Ovary (tissue), 9 donors: ENCODE data around the gene ZNF718. TPM values are rescaled to one million over a fixed set of nuclear protein-coding genes. Genes with fewer than 3 reads are reported as not detected.
"Not testable (repeated sequence)": the region's sequence is repeated elsewhere in the genome, so short reads cannot be mapped to it uniquely, and the experiment has no call there.

Experiments
- DNase-seq, 5 donors: peaks; one replicate each; pipeline ENCODE4 v3.0.0-alpha.2; 2019 to 2020
- H3K27ac ChIP-seq, 2 donors: fragments of 200-600 bp; one replicate each; pipeline versions ENCODE4 v1.5.1 to v1.8.0; 2019 to 2022
- H3K27me3 ChIP-seq: fragments of 200-600 bp; one replicate; pipeline ENCODE4 v1.8.0; 2022
- H3K36me3 ChIP-seq: fragments of 200-600 bp; sonication (generic); one replicate; pipeline ENCODE4 v1.5.1; 2019
- H3K4me1 ChIP-seq: one replicate; pipeline ENCODE4 v1.8.1; 2013; ENCODE audit warnings: mild to moderate bottlenecking, moderate library complexity; ENCODE audit not compliant: insufficient read depth
- H3K4me3 ChIP-seq: fragments of 200-600 bp; sonication (generic); one replicate; pipeline ENCODE4 v1.5.1; 2017
- H3K9me3 ChIP-seq, 2 donors: fragments of 200-600 bp in 1 of 2; sonication (generic) in 1 of 2; one replicate each; pipeline versions ENCODE4 v1.5.1 to v1.8.1; 2013 to 2019; ENCODE audit warnings: mild to moderate bottlenecking in 1 of 2, moderate library complexity in 1 of 2
- CTCF ChIP-seq, 3 donors: fragments of 450-650 bp in 2 of 3; fragments of 200-600 bp in 1 of 3; IDR thresholded peaks; one replicate each; pipeline versions ENCODE4 v1.5.1 to v1.8.0; 2016 to 2022; ENCODE audit warnings: antibody characterized with exemption in 3 of 3, mild to moderate bottlenecking in 1 of 3
- EP300 ChIP-seq: sonication (generic); formaldehyde crosslinking; IDR thresholded peaks from one replicate; pipeline ENCODE4 v1.6.1; 2017; ENCODE audit warnings: antibody characterized with exemption
- POLR2A ChIP-seq: fragments of 450-650 bp; IDR thresholded peaks from one replicate; pipeline ENCODE4 v1.6.1; 2017; ENCODE audit warnings: antibody characterized with exemption, mild to moderate bottlenecking, moderate library complexity
- WGBS, 3 donors: extraction: QIAGEN DNeasy Blood & Tissue Kit in 1 of 3; methylation state at CpG; one replicate each; pipeline versions ENCODE4 v1.1.5 to v1.1.7; 2013 to 2017; 5-methylcytosine and 5-hydroxymethylcytosine counted together
- intact Hi-C, 4 donors: fragments of 100-400 bp; cut with DNase I; formaldehyde crosslinking; loops; one replicate each; pipeline versions ENCODE4 v1.11.0 to v1.15.1; 2022 to 2023
- polyA plus RNA-seq, 2 donors: library from polyadenylated mRNA; stranded (reverse); fragments of 200-250 nt in 1 of 2; fragments of 350-450 nt in 1 of 2; fragmentation: Illumina TruSeq in 1 of 2; extraction: RNeasy Lipid Tissue Mini Kit (QIAGEN cat#74804) in 1 of 2; gene quantifications; one replicate each; pipeline ENCODE4 v1.2.3, GENCODE V29; 2013 to 2014
- total RNA-seq, 7 donors: library from RNA; depleted of rRNA in 2 of 7; stranded (reverse); fragments of >200 nt in 2 of 7; fragmentation: NEBNext Ultra II Directional in 3 of 7; extraction: Animal tissue kit (Norgen Biotek cat#: 25700) in 3 of 7; gene quantifications; one replicate each; pipeline versions ENCODE4 v1.1.0 to v1.2.4, GENCODE V29; 2016 to 2023
- donor health status: DM: no; HTN: no; CAD: no; lungs with moderate emphysema.
- donor health status: DM: no; HTN: no; CAD: no.
- donor health status: Bipolar disorder and iron deficiency.
- donor health status: DM: yes; HTN: yes; CAD: no.
- donor health status: DM: no; HTN: no; CAD: no.
- donor health status: DM: yes; HTN: yes; CAD: no.

Gene ZNF718
- total and polyA plus RNA-seq, 9 donors, result 2.5 to 12.4 (median 7.3) TPM

- TF ChIP-seq POLR2A (no peak), EP300 (no peak), CTCF (IDR thresholded peaks at IDR 0.05) (no peak)
- H3K27ac ChIP-seq, result no peak overlapping the region
- peaks cover 0 to 5% of the 10 kb centered on the region in 2 donors for H3K9me3 ChIP-seq
- H3K4me1 ChIP-seq, result no peaks in the 10 kb centered on the region
- no peaks in the 10 kb centered on the region for H3K36me3 ChIP-seq
- H3K4me3 ChIP-seq, result no peak overlapping the region
- no peaks in the 10 kb centered on the region for H3K27me3 ChIP-seq
- no peak for DNase-seq
- 94 to 96% (median 96%) methylated on average over 3 of the region's 3 CpGs for WGBS, 3 donors
- intact Hi-C loops, result no loop called here
Measured at GRCh38 chr4:200936-201335, 76.6 kb downstream of the ZNF718 start.

- H3K27me3 ChIP-seq, H3K27ac ChIP-seq, H3K4me3 ChIP-seq, intact Hi-C loops, H3K36me3 ChIP-seq, DNase-seq, H3K9me3 ChIP-seq, H3K4me1 ChIP-seq: not testable (repeated sequence)
Measured at GRCh38 chr4:202822-203221, 78.5 kb downstream of the ZNF718 start.

GRCh38 chr4:205097-205756, 80.9 kb downstream of the ZNF718 start:
- intact Hi-C loops, result no loop called here
- no peak overlapping the region for H3K4me3 ChIP-seq
- TF ChIP-seq CTCF (IDR thresholded peaks at IDR 0.05) (no peak), EP300 (no peak), POLR2A (no peak)
- H3K27ac ChIP-seq, result no peak overlapping the region
- H3K27me3 ChIP-seq, result no peaks in the 10 kb centered on the region
- H3K4me1 ChIP-seq, result no peaks in the 10 kb centered on the region
- DNase-seq, result no peak
- 96 to 97% (median 97%) methylated on average over 15 to 24 of the region's 24 CpGs for WGBS, 3 donors
- H3K36me3 ChIP-seq, result no peaks in the 10 kb centered on the region
- H3K9me3 ChIP-seq, result peaks cover 0 to 5% of the 10 kb centered on the region in 2 donors

- WGBS, 3 donors, result 94 to 96% (median 94%) methylated on average over 4 of the region's 4 CpGs
- no peak for TF ChIP-seq EP300
- no peak for TF ChIP-seq CTCF (IDR thresholded peaks at IDR 0.05)
- Histone ChIP-seq H3K27me3 (no peaks in the 10 kb centered on the region), H3K9me3 (peaks cover 0 to 5% of the 10 kb centered on the region in 2 donors), H3K36me3 (no peaks in the 10 kb centered on the region), H3K27ac (no peak overlapping the region), H3K4me3 (no peak overlapping the region), H3K4me1 (no peaks in the 10 kb centered on the region)
- intact Hi-C loops, result no loop called here
- DNase-seq, result no peak
Measured at GRCh38 chr4:206054-206453, 81.8 kb downstream of the ZNF718 start.

GRCh38 chr4:208416-209096, 84.3 kb downstream of the ZNF718 start:
- H3K4me3 ChIP-seq, H3K9me3 ChIP-seq, H3K27me3 ChIP-seq, DNase-seq, intact Hi-C loops, H3K27ac ChIP-seq, H3K4me1 ChIP-seq, H3K36me3 ChIP-seq: not testable (repeated sequence)
- 72 to 78% (median 73%) methylated on average over 3 of the region's 3 CpGs for WGBS, 3 donors
